OCI-LY3 (cell line): Measurements from ENCODE around the gene CRTAC1.

ENCODE experiments used
- H2AFZ ChIP-seq: fragments of 200-600, 300-600 bp; shearing (Covaris generic); 2 replicates; pipeline ENCODE4 v1.6.0; 2014; ENCODE audit warnings: antibody characterized with exemption, low read depth, low read length
- H3K27ac ChIP-seq: fragments of 200-600, 300-600 bp; sonication (generic); 2 replicates; pipeline ENCODE4 v1.5.1; 2014; ENCODE audit warnings: mild to moderate bottlenecking, low read length, moderate library complexity, mixed read lengths
- H3K27me3 ChIP-seq: fragments of 200-600, 300-600 bp; sonication (generic); 2 replicates; pipeline ENCODE4 v1.6.1; 2014; ENCODE audit warnings: low read depth, low read length, mixed read lengths
- H3K36me3 ChIP-seq: fragments of 200-600, 300-600 bp; sonication (generic); replicated peaks from 2 replicates; pipeline ENCODE3; 2014; ENCODE audit warnings: low read depth, low read length, mixed read lengths
- H3K4me1 ChIP-seq: fragments of 300-600, 200-600 bp; sonication (generic); 2 replicates; pipeline ENCODE4 v1.6.1; 2014; ENCODE audit warnings: low read length, mixed read lengths
- H3K4me2 ChIP-seq: fragments of 200-600, 300-600 bp; sonication (generic); 2 replicates; pipeline ENCODE4 v1.6.1; 2014; ENCODE audit warnings: low read length, mixed read lengths
- H3K4me3 ChIP-seq: fragments of 300-600, 200-600 bp; sonication (generic); 2 replicates; pipeline ENCODE4 v1.5.1; 2014; ENCODE audit warnings: antibody characterized with exemption, mild to moderate bottlenecking, low read length, moderate library complexity
- H3K79me2 ChIP-seq: fragments of 300-600, 200-600 bp; shearing (Covaris generic); 2 replicates; pipeline ENCODE4 v1.6.1; 2014; ENCODE audit warnings: mild to moderate bottlenecking, low read length, mixed read lengths
- H3K9ac ChIP-seq: fragments of 300-600, 200-600 bp; shearing (Covaris generic); 2 replicates; pipeline ENCODE4 v1.6.0; 2014; ENCODE audit warnings: mild to moderate bottlenecking, low read length, moderate library complexity
- H3K9me3 ChIP-seq: fragments of 200-600, 300-600 bp; shearing (Covaris generic); 2 replicates; pipeline ENCODE4 v1.6.1; 2014; ENCODE audit warnings: low read length, mixed read lengths; ENCODE audit not compliant: insufficient read depth
- H4K20me1 ChIP-seq: fragments of 200-600, 300-600 bp; sonication (generic); 2 replicates; pipeline ENCODE4 v1.6.1; 2016; ENCODE audit warnings: low read length, mixed read lengths; ENCODE audit not compliant: insufficient read depth
- CTCF ChIP-seq: fragments of 200-600, 300-600 bp; sonication (generic); IDR thresholded peaks from 2 replicates; pipeline ENCODE4 v1.5.1; 2014; ENCODE audit warnings: antibody characterized with exemption, low read length, low read depth
- EZH2phosphoT487 ChIP-seq: fragments of 200-600 bp; shearing (Covaris generic); IDR thresholded peaks from 2 replicates; pipeline ENCODE4 v1.6.1; 2018; ENCODE audit warnings: antibody characterized with exemption, mixed run types, low read depth

Gene CRTAC1

GRCh38 chr10:98035599-98035998 lies 5.2 kb upstream of the CRTAC1 start:
- Histone ChIP-seq H3K4me2 (no peak overlapping the region), H4K20me1 (no peaks in the 10 kb centered on the region), H3K27me3 (peaks cover 10% of the 10 kb centered on the region; the same call in 1 of the 2 replicates), H3K79me2 (no peaks in the 10 kb centered on the region), H2AFZ (no peak overlapping the region), H3K27ac (no peak overlapping the region), H3K9ac (no peak overlapping the region), H3K36me3 (no peaks in the 10 kb centered on the region), H3K4me3 (no peak overlapping the region), H3K4me1 (no peaks in the 10 kb centered on the region), H3K9me3 (no peaks in the 10 kb centered on the region)
- no peak for TF ChIP-seq EZH2phosphoT487
- no peak for TF ChIP-seq CTCF

- H3K9me3 ChIP-seq = no peaks in the 10 kb centered on the region
Observed at GRCh38 chr10:98033515-98033914, 3.1 kb upstream of the CRTAC1 start.

GRCh38 chr10:98031440-98031839 lies 1.0 kb upstream of the CRTAC1 start:
- no peak overlapping the region for H3K9ac ChIP-seq
- no peaks in the 10 kb centered on the region for H3K27me3 ChIP-seq
- H4K20me1 ChIP-seq = no peaks in the 10 kb centered on the region
- H3K9me3 ChIP-seq = no peaks in the 10 kb centered on the region
- H3K4me2 ChIP-seq = no peak overlapping the region
- no peak overlapping the region for H2AFZ ChIP-seq
- H3K4me1 ChIP-seq = no peaks in the 10 kb centered on the region
- no peaks in the 10 kb centered on the region for H3K79me2 ChIP-seq
- no peak overlapping the region for H3K4me3 ChIP-seq
- no peaks in the 10 kb centered on the region for H3K36me3 ChIP-seq
- no peak overlapping the region for H3K27ac ChIP-seq
- TF ChIP-seq CTCF (no peak), EZH2phosphoT487 (no peak)

More at GRCh38 chr10:98033515-98033914, 3.1 kb upstream of the CRTAC1 start:
- H3K9ac ChIP-seq = no peak overlapping the region
- no peak overlapping the region for H3K4me3 ChIP-seq
- H3K36me3 ChIP-seq = no peaks in the 10 kb centered on the region
- H3K79me2 ChIP-seq = no peaks in the 10 kb centered on the region
- no peak overlapping the region for H2AFZ ChIP-seq
- TF ChIP-seq EZH2phosphoT487 = no peak
- no peak overlapping the region for H3K27ac ChIP-seq
- H3K4me1 ChIP-seq = no peaks in the 10 kb centered on the region
- no peak overlapping the region for H3K4me2 ChIP-seq
- no peaks in the 10 kb centered on the region for H4K20me1 ChIP-seq
- H3K27me3 ChIP-seq = peaks cover 7% of the 10 kb centered on the region; the same call in 1 of the 2 replicates

GRCh38 chr10:98030991-98031431 lies 590 bp upstream of the CRTAC1 start:
- H4K20me1 ChIP-seq = no peaks in the 10 kb centered on the region
- no peaks in the 10 kb centered on the region for H3K79me2 ChIP-seq
- no peak overlapping the region for H2AFZ ChIP-seq
- no peak overlapping the region for H3K4me3 ChIP-seq
- no peak overlapping the region for H3K4me2 ChIP-seq
- H3K27me3 ChIP-seq = no peaks in the 10 kb centered on the region
- TF ChIP-seq EZH2phosphoT487 = no peak
- TF ChIP-seq CTCF = no peak
- no peak overlapping the region for H3K9ac ChIP-seq
- H3K4me1 ChIP-seq = no peaks in the 10 kb centered on the region
- H3K36me3 ChIP-seq = no peaks in the 10 kb centered on the region
- no peak overlapping the region for H3K27ac ChIP-seq
- H3K9me3 ChIP-seq = no peaks in the 10 kb centered on the region
